HUES6 (cell line): Measurements from ENCODE around the gene SH3RF3.

ENCODE experiments used
- H3K27ac ChIP-seq: 2 replicates; pipeline ENCODE4 v1.7.0; 2013; ENCODE audit warnings: low read depth, mild to moderate bottlenecking, low read length, inconsistent platforms
- H3K27me3 ChIP-seq: 2 replicates; pipeline ENCODE4 v1.6.1; 2013; ENCODE audit warnings: low read length; ENCODE audit not compliant: control insufficient read depth, insufficient read depth
- H3K36me3 ChIP-seq: 2 replicates; pipeline ENCODE4 v1.6.1; 2013; ENCODE audit warnings: low read length; ENCODE audit not compliant: control insufficient read depth, insufficient read depth
- H3K4me1 ChIP-seq: 2 replicates; pipeline ENCODE4 v1.6.1; 2013; ENCODE audit warnings: low read length; ENCODE audit not compliant: control insufficient read depth, insufficient read depth
- H3K4me3 ChIP-seq: 2 replicates; pipeline ENCODE4 v1.5.1; 2013; ENCODE audit warnings: low read depth, low read length
- H3K9ac ChIP-seq: one replicate; pipeline ENCODE4 v1.6.1; 2013; ENCODE audit warnings: mild to moderate bottlenecking, low read length
- H3K9me3 ChIP-seq: 2 replicates; pipeline ENCODE4 v1.6.1; 2013; ENCODE audit warnings: low read depth, low read length; ENCODE audit not compliant: control insufficient read depth, insufficient read depth

Gene SH3RF3

GRCh38 chr2:109376115-109376514 is 247.1 kb downstream of the SH3RF3 start:
- Histone ChIP-seq H3K9ac (no peak overlapping the region), H3K36me3 (no peaks in the 10 kb centered on the region), H3K4me1 (no peaks in the 10 kb centered on the region), H3K27me3 (no peaks in the 10 kb centered on the region), H3K9me3 (no peaks in the 10 kb centered on the region), H3K27ac (no peak overlapping the region), H3K4me3 (no peak overlapping the region)

GRCh38 chr2:109376796-109377495 is 247.9 kb downstream of the SH3RF3 start:
- Histone ChIP-seq H3K9ac (no peak overlapping the region), H3K9me3 (no peaks in the 10 kb centered on the region), H3K4me1 (no peaks in the 10 kb centered on the region), H3K27ac (no peak overlapping the region), H3K36me3 (no peaks in the 10 kb centered on the region), H3K27me3 (no peaks in the 10 kb centered on the region), H3K4me3 (no peak overlapping the region)

GRCh38 chr2:109377976-109378375 is 249.0 kb downstream of the SH3RF3 start:
- Histone ChIP-seq H3K4me1 (peaks cover 9% of the 10 kb centered on the region; the same call in 1 of the 2 replicates), H3K9ac (no peak overlapping the region), H3K36me3 (no peaks in the 10 kb centered on the region), H3K4me3 (no peak overlapping the region), H3K27me3 (no peaks in the 10 kb centered on the region), H3K9me3 (no peaks in the 10 kb centered on the region), H3K27ac (no peak overlapping the region)

- Histone ChIP-seq H3K4me1 (peaks cover 10% of the 10 kb centered on the region; the same call in 1 of the 2 replicates), H3K9ac (no peak overlapping the region), H3K36me3 (no peaks in the 10 kb centered on the region), H3K27me3 (no peaks in the 10 kb centered on the region), H3K4me3 (no peak overlapping the region), H3K27ac (no peak overlapping the region), H3K9me3 (no peaks in the 10 kb centered on the region)
Measured at GRCh38 chr2:109378682-109379081, 249.7 kb downstream of the SH3RF3 start.

- Histone ChIP-seq H3K9me3 (no peaks in the 10 kb centered on the region), H3K36me3 (no peaks in the 10 kb centered on the region), H3K27ac (no peak overlapping the region), H3K27me3 (peaks cover 3% of the 10 kb centered on the region; the same call in 1 of the 2 replicates), H3K9ac (no peak overlapping the region), H3K4me1 (peaks cover 13% of the 10 kb centered on the region; the same call in 1 of the 2 replicates), H3K4me3 (no peak overlapping the region)
Measured at GRCh38 chr2:109379507-109379906, 250.5 kb downstream of the SH3RF3 start.

- no peaks in the 10 kb centered on the region for H3K9me3 ChIP-seq
- H3K27me3 ChIP-seq, result peaks cover 3% of the 10 kb centered on the region; the same call in 1 of the 2 replicates
- H3K27ac ChIP-seq, result no peak overlapping the region
- H3K4me3 ChIP-seq, result no peak overlapping the region
- no peak overlapping the region for H3K9ac ChIP-seq
- H3K36me3 ChIP-seq, result no peaks in the 10 kb centered on the region
- H3K4me1 ChIP-seq, result peaks cover 18% of the 10 kb centered on the region
Measured at GRCh38 chr2:109380502-109381326, 251.7 kb downstream of the SH3RF3 start.

GRCh38 chr2:109381327-109381820 is 252.4 kb downstream of the SH3RF3 start:
- H3K27me3 ChIP-seq, result peaks cover 3% of the 10 kb centered on the region; the same call in 1 of the 2 replicates

GRCh38 chr2:109382226-109382895 is 253.4 kb downstream of the SH3RF3 start:
- H3K9ac ChIP-seq, result no peak overlapping the region
- H3K27ac ChIP-seq, result no peak overlapping the region
- H3K9me3 ChIP-seq, result no peaks in the 10 kb centered on the region
- H3K36me3 ChIP-seq, result no peaks in the 10 kb centered on the region
- peaks cover 3% of the 10 kb centered on the region; the same call in 1 of the 2 replicates for H3K27me3 ChIP-seq
- peaks cover 28% of the 10 kb centered on the region for H3K4me1 ChIP-seq
- no peak overlapping the region for H3K4me3 ChIP-seq

More at GRCh38 chr2:109381327-109381820, 252.4 kb downstream of the SH3RF3 start:
- no peaks in the 10 kb centered on the region for H3K36me3 ChIP-seq
- H3K9me3 ChIP-seq, result no peaks in the 10 kb centered on the region
- H3K4me3 ChIP-seq, result no peak overlapping the region
- no peak overlapping the region for H3K9ac ChIP-seq
- H3K4me1 ChIP-seq, result peaks cover 25% of the 10 kb centered on the region
- no peak overlapping the region for H3K27ac ChIP-seq

- H3K9me3 ChIP-seq, result no peaks in the 10 kb centered on the region
- no peak overlapping the region for H3K9ac ChIP-seq
- no peak overlapping the region for H3K27ac ChIP-seq
- H3K4me3 ChIP-seq, result no peak overlapping the region
- peaks cover 28% of the 10 kb centered on the region for H3K4me1 ChIP-seq
- peaks cover 3% of the 10 kb centered on the region; the same call in 1 of the 2 replicates for H3K27me3 ChIP-seq
- H3K36me3 ChIP-seq, result no peaks in the 10 kb centered on the region
Measured at GRCh38 chr2:109382951-109383350, 253.9 kb downstream of the SH3RF3 start.

- no peaks in the 10 kb centered on the region for H3K9me3 ChIP-seq
- peaks cover 3% of the 10 kb centered on the region; the same call in 1 of the 2 replicates for H3K27me3 ChIP-seq
- H3K27ac ChIP-seq, result no peak overlapping the region
- peaks cover 28% of the 10 kb centered on the region for H3K4me1 ChIP-seq
- H3K4me3 ChIP-seq, result no peak overlapping the region
- no peak overlapping the region for H3K9ac ChIP-seq
- H3K36me3 ChIP-seq, result no peaks in the 10 kb centered on the region
Measured at GRCh38 chr2:109383505-109384307, 254.7 kb downstream of the SH3RF3 start.
